Nephron (organoid): ENCODE results near the gene HSD17B8.

Experiments used
- H3K27ac Mint-ChIP-seq, 3 experiments: 2 replicates each; pipeline ENCODE4 v1.8.0; 2020; ENCODE audit warnings: mixed read lengths in 3 of 3, mild to moderate bottlenecking in 2 of 3, moderate library complexity in 1 of 3
- H3K27me3 Mint-ChIP-seq: 2 replicates; pipeline ENCODE4 v1.8.0; 2021; ENCODE audit warnings: low read depth, mild to moderate bottlenecking, moderate library complexity, mixed read lengths
- H3K36me3 Mint-ChIP-seq: 2 replicates; pipeline ENCODE4 v1.8.0; 2020; ENCODE audit warnings: low read depth, mixed read lengths
- H3K4me1 Mint-ChIP-seq: 2 replicates; pipeline ENCODE4 v1.8.0; 2020; ENCODE audit warnings: mixed read lengths
- H3K4me3 Mint-ChIP-seq, 3 experiments: 2 replicates each; pipeline ENCODE4 v1.8.0; 2020; ENCODE audit warnings: mild to moderate bottlenecking in 3 of 3, mixed read lengths in 3 of 3, moderate library complexity in 2 of 3
- H3K9me3 Mint-ChIP-seq: 2 replicates; pipeline ENCODE4 v1.8.0; 2020; ENCODE audit warnings: mixed read lengths
- TF ChIP-seq, protein P1 (sequence below), 3 experiments: fragments of 200-600 bp; sonication (generic); IDR thresholded peaks; one replicate each; pipeline ENCODE4 v1.5.0; 2021; ENCODE audit warnings: antibody characterized with exemption in 3 of 3; ENCODE audit not compliant: unreplicated experiment in 3 of 3

The HSD17B8 gene

GRCh38 chr6:33204415-33205190, at the start of gene HSD17B8:
HSD17B8 (plus strand) TSS chr6:33204655; CDS start chr6:33204669, 14 bp downstream.
- Mint-ChIP-seq H3K4me3 (peak within 1 kb of the TSS; percentile 99 to 100 (median 100)), H3K27me3 (no peaks in the 10 kb centered on the region), H3K27ac (peak within 1 kb of the TSS; percentile 92 to 99 (median 97)), H3K9me3 (no peaks in the 10 kb centered on the region), H3K36me3 (peaks cover 38% of the 10 kb centered on the region), H3K4me1 (peaks cover 67% of the 10 kb centered on the region)
- TF ChIP-seq, protein P1, sequence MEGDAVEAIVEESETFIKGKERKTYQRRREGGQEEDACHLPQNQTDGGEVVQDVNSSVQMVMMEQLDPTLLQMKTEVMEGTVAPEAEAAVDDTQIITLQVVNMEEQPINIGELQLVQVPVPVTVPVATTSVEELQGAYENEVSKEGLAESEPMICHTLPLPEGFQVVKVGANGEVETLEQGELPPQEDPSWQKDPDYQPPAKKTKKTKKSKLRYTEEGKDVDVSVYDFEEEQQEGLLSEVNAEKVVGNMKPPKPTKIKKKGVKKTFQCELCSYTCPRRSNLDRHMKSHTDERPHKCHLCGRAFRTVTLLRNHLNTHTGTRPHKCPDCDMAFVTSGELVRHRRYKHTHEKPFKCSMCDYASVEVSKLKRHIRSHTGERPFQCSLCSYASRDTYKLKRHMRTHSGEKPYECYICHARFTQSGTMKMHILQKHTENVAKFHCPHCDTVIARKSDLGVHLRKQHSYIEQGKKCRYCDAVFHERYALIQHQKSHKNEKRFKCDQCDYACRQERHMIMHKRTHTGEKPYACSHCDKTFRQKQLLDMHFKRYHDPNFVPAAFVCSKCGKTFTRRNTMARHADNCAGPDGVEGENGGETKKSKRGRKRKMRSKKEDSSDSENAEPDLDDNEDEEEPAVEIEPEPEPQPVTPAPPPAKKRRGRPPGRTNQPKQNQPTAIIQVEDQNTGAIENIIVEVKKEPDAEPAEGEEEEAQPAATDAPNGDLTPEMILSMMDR (IDR thresholded peaks at IDR 0.05; ENCODE audit: unreplicated experiment in 3 of 3): no peak

DNA sequence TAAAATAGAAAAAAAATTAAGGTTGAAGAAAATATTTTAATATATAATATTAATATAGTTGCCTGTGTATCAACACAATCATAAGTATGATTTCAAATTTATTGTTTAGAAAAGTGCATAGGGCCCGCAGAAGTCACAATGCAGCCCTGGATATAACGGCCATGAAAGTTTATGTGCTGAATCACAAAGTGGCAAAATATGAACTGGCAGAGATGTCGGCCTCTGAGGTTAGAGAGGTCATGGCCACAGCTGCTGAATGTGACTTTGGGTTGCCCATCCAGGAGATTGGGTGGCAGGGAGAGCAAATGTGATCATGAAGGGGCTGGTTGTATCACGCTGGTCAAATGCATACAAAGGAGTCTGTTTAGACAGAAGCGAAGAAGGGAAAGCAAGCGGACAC, 47.9 kb upstream of the HSD17B8 start:
- H3K9me3 Mint-ChIP-seq: peaks cover 10% of the 10 kb centered on the region
- no peaks in the 10 kb centered on the region for H3K36me3 Mint-ChIP-seq
- H3K27ac Mint-ChIP-seq: no peak overlapping the region
- TF ChIP-seq, protein P1 (IDR thresholded peaks at IDR 0.05; ENCODE audit: unreplicated experiment in 3 of 3): no peak
- peaks cover 7% of the 10 kb centered on the region for H3K4me1 Mint-ChIP-seq
- H3K4me3 Mint-ChIP-seq: no peak overlapping the region
- H3K27me3 Mint-ChIP-seq: peaks cover 12% of the 10 kb centered on the region

- no peak overlapping the region for H3K4me3 Mint-ChIP-seq
- no peak overlapping the region for H3K27ac Mint-ChIP-seq
- H3K4me1 Mint-ChIP-seq: peaks cover 7% of the 10 kb centered on the region
- H3K9me3 Mint-ChIP-seq: peaks cover 7% of the 10 kb centered on the region
- TF ChIP-seq, protein P1 (IDR thresholded peaks at IDR 0.05; ENCODE audit: unreplicated experiment in 3 of 3): no peak
- H3K27me3 Mint-ChIP-seq: peaks cover 12% of the 10 kb centered on the region
- H3K36me3 Mint-ChIP-seq: no peaks in the 10 kb centered on the region
Measured at GRCh38 chr6:33156964-33157363, 47.5 kb upstream of the HSD17B8 start.

DNA sequence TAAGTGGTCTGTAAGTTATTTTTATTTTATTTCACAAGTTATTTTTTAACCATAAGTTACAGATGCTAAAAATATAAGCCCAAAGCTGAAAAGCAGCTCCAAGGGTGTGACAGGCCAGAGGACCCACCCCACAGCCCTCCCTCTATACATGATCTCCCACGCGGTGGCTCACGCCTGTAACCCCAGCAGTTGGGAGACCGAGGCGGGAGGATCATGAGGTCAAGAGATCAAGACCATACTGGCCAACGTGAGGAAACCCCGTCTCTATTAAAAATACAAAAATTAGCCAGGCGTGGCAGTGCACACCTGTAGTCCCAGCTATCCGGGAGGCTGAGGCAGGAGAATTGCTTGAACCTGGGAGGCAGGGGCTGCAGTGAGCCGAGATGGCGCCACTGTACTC, 44.4 kb upstream of the HSD17B8 start:
- peaks cover 17% of the 10 kb centered on the region for H3K27me3 Mint-ChIP-seq
- H3K27ac Mint-ChIP-seq: no peak overlapping the region
- H3K4me1 Mint-ChIP-seq: peaks cover 7% of the 10 kb centered on the region
- H3K4me3 Mint-ChIP-seq: peak overlapping the region in 1 of 3 experiments; percentile 16
- no peaks in the 10 kb centered on the region for H3K9me3 Mint-ChIP-seq
- TF ChIP-seq, protein P1 (IDR thresholded peaks at IDR 0.05; ENCODE audit: unreplicated experiment in 3 of 3): no peak
- H3K36me3 Mint-ChIP-seq: no peaks in the 10 kb centered on the region

- TF ChIP-seq, protein P1 (IDR thresholded peaks at IDR 0.05; ENCODE audit: unreplicated experiment in 3 of 3): no peak
- no peaks in the 10 kb centered on the region for H3K9me3 Mint-ChIP-seq
- H3K4me3 Mint-ChIP-seq: peak overlapping the region; percentile 82 to 86 (median 86)
- peaks cover 14% of the 10 kb centered on the region for H3K27me3 Mint-ChIP-seq
- H3K36me3 Mint-ChIP-seq: no peaks in the 10 kb centered on the region
- peaks cover 7% of the 10 kb centered on the region for H3K4me1 Mint-ChIP-seq
- peak overlapping the region in 2 of 3 experiments; percentile 66 to 79 for H3K27ac Mint-ChIP-seq
Measured at GRCh38 chr6:33160728-33161344, 43.6 kb upstream of the HSD17B8 start.
